Erythroblast (primary cell): ENCODE data around the gene KLHL3.

ENCODE experiments used
- DNase-seq, 2 experiments: peaks; one replicate each; lab custom pipeline; 2025; lab: John Stamatoyannopoulos, UW
- GATA1 ChIP-seq: IDR thresholded peaks from 2 replicates; pipeline ENCODE4 v1.6.1; 2011; ENCODE audit warnings: low read depth, mild to moderate bottlenecking, control low read depth, low read length, moderate library complexity
- POLR2A ChIP-seq: IDR thresholded peaks from 2 replicates; pipeline ENCODE4 v1.6.1; 2011; ENCODE audit warnings: mild to moderate bottlenecking, low read length

The KLHL3 gene

GRCh38 chr5:137607771-137608170 is 128.1 kb downstream of the KLHL3 start:
- TF ChIP-seq POLR2A (no peak), GATA1 (no peak)
- DNase-seq, result no peak

DNA sequence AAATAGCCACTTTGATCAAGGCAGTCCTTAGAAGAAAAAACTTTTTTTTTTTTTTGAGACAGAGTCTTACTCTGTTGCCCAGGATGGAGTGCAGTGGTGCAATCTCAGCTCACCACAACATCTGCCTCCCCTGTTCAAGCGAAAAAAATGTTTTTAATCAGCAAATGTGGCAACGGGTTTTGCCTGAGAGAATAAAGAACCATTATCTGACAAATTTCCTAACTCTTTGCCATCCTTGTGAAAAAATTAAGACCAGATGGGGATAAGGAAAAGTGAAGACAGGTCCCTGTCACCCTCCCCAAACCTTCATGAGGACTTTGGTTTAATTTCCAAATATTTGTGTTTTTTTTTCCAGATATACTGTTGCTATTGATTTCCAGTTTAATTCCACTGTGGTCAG is 129.5 kb downstream of the KLHL3 start:
- no peak for TF ChIP-seq POLR2A
- no peak for DNase-seq

GRCh38 chr5:137605411-137605810 is 130.5 kb downstream of the KLHL3 start:
- no peak for DNase-seq
- TF ChIP-seq GATA1 (no peak), POLR2A (no peak)

- TF ChIP-seq GATA1 (no peak), POLR2A (no peak)
- no peak for DNase-seq
Observed at GRCh38 chr5:137604348-137605095, 131.4 kb downstream of the KLHL3 start.

- no peak for DNase-seq
- no peak for TF ChIP-seq GATA1
- TF ChIP-seq POLR2A, result no peak
Observed at GRCh38 chr5:137603891-137604290, 132.0 kb downstream of the KLHL3 start.

DNA sequence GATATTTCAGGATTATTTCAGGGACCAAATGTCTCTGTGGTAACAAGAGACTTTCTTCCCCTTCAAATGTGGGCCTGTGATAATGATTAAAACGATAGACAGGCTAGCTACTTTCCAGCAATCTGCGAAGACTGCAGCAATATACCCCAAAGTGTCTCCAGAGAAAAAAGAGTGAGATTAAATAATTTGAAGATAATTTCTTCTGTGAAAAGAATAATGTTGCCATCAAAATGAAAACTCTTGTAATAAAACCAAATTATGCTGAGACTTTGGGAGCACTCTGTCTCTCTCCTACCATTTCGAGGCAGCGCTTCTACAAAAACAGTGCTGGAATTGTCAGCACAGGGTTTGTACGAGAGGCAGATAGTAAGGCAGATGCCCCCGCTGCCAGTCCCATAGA is 132.5 kb downstream of the KLHL3 start:
- no peak for DNase-seq
- TF ChIP-seq GATA1, result no peak
- no peak for TF ChIP-seq POLR2A

DNA sequence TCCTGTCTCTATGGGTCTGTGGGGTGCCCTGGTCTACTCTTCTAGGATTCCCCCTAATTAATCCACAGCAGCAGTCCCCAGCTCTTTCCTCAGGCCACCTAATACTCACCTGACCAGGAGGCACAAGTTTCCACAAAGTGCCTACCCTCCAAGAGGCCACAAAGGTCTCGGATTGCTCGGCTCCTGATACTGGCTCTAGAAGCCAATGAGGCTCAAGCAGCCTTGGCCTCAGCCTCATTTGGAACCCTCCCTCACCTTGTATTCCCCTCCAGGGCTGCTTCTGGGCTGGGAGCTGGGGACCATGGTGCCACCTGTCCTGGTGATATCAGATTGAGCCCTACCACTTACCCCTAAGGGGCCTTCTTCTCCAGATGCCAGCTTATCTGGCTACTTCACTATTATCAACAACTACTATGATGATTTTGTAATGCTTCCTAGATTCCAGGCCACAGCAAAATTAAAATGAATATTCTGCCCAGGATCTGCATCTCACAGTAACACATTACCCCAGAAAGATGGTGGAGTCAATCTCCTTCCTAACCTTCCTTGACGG is 133.1 kb downstream of the KLHL3 start:
- no peak for TF ChIP-seq GATA1
- TF ChIP-seq POLR2A, result no peak
- no peak for DNase-seq

- TF ChIP-seq GATA1 (no peak), POLR2A (no peak)
- DNase-seq, result no peak
Observed at GRCh38 chr5:137600721-137601360, 135.0 kb downstream of the KLHL3 start.

GRCh38 chr5:137599457-137599856 is 136.4 kb downstream of the KLHL3 start:
- TF ChIP-seq GATA1, result no peak
- no peak for TF ChIP-seq POLR2A
- DNase-seq, result no peak

GRCh38 chr5:137598399-137598798 is 137.5 kb downstream of the KLHL3 start:
- no peak for DNase-seq
- TF ChIP-seq GATA1 (no peak), POLR2A (no peak)

GRCh38 chr5:137596941-137597340 is 138.9 kb downstream of the KLHL3 start:
- TF ChIP-seq GATA1 (no peak), POLR2A (no peak)
- DNase-seq, result no peak

DNA sequence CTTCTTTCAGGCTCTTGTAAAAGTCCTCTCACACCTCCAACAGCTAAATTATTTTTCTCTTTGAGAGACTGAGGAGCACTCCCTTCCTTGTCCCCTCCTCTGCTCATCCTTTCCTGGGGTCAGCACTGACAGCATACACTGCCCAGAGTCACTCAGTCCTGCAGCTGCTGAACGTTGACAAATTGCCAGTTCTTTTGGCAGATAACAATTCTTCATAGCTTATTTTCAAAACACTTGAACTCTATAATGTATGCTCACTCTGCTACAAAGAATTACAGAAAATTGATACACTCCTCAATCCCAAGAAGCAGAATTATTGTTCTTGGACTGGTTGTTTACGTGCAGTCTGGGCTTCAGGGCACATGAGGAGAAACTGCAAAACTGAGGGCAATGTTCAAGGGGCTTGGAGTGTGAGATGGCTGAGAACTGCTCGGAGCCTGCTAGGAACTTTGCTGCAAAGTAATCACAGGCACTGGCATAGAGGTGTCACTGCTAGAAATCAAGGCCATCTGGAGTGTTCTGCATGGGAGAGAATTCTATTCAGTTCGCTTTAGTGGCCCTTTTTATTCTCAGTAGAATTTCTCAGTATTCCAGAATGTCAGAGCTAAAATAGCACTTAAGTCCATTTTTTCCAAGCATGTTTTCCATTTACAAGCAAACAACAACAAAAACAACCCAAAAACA is 140.4 kb downstream of the KLHL3 start:
- TF ChIP-seq GATA1, result no peak
- no peak for DNase-seq

- no peak for TF ChIP-seq GATA1
- no peak for TF ChIP-seq POLR2A
Observed at GRCh38 chr5:137594717-137595116, 141.2 kb downstream of the KLHL3 start.

GRCh38 chr5:137592317-137592716 is 143.6 kb downstream of the KLHL3 start:
- DNase-seq, result no peak
- no peak for TF ChIP-seq POLR2A
- no peak for TF ChIP-seq GATA1

More at GRCh38 chr5:137594717-137595116, 141.2 kb downstream of the KLHL3 start:
- DNase-seq, result no peak

DNA sequence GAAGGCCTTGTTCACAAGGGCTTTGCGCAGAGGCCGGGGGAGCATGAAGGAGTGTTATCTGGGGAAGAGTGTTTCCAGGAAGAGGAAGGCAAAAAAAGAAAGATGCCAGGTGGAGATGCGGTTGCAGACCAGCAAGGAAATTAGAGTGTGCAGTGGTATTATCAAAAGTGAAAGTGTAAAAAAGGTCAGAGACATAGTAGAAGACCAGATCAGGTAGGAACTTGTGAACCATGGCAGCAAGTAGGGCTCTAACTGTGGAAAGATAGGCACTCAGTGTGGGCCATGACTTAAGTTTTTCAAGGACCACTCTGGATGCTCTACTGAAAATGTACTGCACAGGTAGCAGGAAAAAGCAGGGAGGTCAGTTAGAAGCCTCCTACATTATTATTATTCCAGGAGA is 146.7 kb downstream of the KLHL3 start:
- no peak for DNase-seq
- TF ChIP-seq POLR2A (no peak), GATA1 (no peak)
